Thoracic aorta (tissue), 2 donors: ENCODE data around the gene HMCN1. TPM values are rescaled to one million over a fixed set of nuclear protein-coding genes. Genes with fewer than 3 reads are reported as not detected.

Source experiments
- ATAC-seq: fragments of 150-250 bp; one replicate; pipeline ENCODE4 v1.8.0; 2017; ENCODE audit warnings: low read depth; ENCODE audit not compliant: insufficient number of reproducible peaks, low FRiP score
- DNase-seq: peaks from one replicate; pipeline ENCODE4 v3.0.0-alpha.2; 2020; ENCODE audit warnings: low spot score
- H3K27ac ChIP-seq, 2 donors: fragments of 200-600 bp; sonication (generic); 1 replicate in 1 of 2; 2 replicates in 1 of 2; pipeline ENCODE4 v1.5.1; 2016; ENCODE audit warnings: mild to moderate bottlenecking in 2 of 2, moderate library complexity in 2 of 2
- H3K27me3 ChIP-seq: fragments of 200-600 bp; sonication (generic); replicated peaks from 2 replicates; pipeline ENCODE4 v1.6.0; 2016; ENCODE audit warnings: mild to moderate bottlenecking; ENCODE audit not compliant: insufficient read depth
- H3K36me3 ChIP-seq: fragments of 200-600 bp; sonication (generic); one replicate; pipeline ENCODE4 v1.5.1; 2016
- H3K4me1 ChIP-seq, 2 donors: fragments of 200-600 bp; sonication (generic); 1 replicate in 1 of 2; 2 replicates in 1 of 2; pipeline versions ENCODE4 v1.5.1 to v1.6.0; 2016; ENCODE audit warnings: low read depth in 2 of 2, mild to moderate bottlenecking in 1 of 2; ENCODE audit not compliant: control insufficient read depth in 1 of 2
- H3K4me3 ChIP-seq: fragments of 200-600 bp; sonication (generic); 2 replicates; pipeline ENCODE4 v1.5.1; 2016; ENCODE audit warnings: mild to moderate bottlenecking
- H3K9me3 ChIP-seq: fragments of 200-600 bp; sonication (generic); 2 replicates; pipeline ENCODE4 v1.5.1; 2016
- total RNA-seq, 2 donors: library from RNA; depleted of rRNA; stranded (reverse); fragments of >200 nt; gene quantifications; one replicate each; pipeline versions ENCODE4 v1.1.0 to v1.2.3, GENCODE V29; 2016
- TF ChIP-seq, protein P1 (sequence below): fragments of 200-600 bp; sonication (generic); IDR thresholded peaks from one replicate; pipeline ENCODE4 v1.5.1; 2019; ENCODE audit warnings: antibody characterized with exemption

The HMCN1 gene
- total RNA-seq, 2 donors from 2014 or later = 142 to 191 TPM

DNA sequence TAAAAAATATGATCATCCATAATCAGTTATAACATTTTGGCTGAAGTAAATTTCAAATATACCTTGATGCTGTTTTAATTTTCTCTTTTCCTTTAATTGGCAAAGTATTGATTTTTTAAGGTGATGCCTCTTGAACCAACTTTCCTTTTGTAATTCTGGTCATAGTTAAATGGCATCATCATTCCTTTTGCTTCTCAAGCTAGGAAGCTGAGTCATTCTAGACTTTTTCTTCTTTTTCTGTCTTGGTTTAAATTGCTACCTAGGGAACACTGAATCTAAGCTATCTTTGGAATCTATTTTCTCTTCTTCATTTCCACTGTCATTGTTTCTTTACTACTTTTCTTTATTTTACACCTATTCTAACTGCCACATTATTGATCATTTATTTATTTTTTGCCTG, 162.7 kb downstream of the HMCN1 start:
- ATAC-seq (no peak), DNase-seq (no peak)
- peak overlapping the region; percentile 2 to 48 for H3K27ac ChIP-seq
- no peaks in the 10 kb centered on the region for H3K36me3 ChIP-seq
- H3K4me1 ChIP-seq = peaks cover 13 to 33% of the 10 kb centered on the region in 2 donors
- TF ChIP-seq, protein P1, sequence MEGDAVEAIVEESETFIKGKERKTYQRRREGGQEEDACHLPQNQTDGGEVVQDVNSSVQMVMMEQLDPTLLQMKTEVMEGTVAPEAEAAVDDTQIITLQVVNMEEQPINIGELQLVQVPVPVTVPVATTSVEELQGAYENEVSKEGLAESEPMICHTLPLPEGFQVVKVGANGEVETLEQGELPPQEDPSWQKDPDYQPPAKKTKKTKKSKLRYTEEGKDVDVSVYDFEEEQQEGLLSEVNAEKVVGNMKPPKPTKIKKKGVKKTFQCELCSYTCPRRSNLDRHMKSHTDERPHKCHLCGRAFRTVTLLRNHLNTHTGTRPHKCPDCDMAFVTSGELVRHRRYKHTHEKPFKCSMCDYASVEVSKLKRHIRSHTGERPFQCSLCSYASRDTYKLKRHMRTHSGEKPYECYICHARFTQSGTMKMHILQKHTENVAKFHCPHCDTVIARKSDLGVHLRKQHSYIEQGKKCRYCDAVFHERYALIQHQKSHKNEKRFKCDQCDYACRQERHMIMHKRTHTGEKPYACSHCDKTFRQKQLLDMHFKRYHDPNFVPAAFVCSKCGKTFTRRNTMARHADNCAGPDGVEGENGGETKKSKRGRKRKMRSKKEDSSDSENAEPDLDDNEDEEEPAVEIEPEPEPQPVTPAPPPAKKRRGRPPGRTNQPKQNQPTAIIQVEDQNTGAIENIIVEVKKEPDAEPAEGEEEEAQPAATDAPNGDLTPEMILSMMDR = no peak
- H3K27me3 ChIP-seq = no peaks in the 10 kb centered on the region
- H3K4me3 ChIP-seq = no peak overlapping the region
- no peaks in the 10 kb centered on the region for H3K9me3 ChIP-seq

DNA sequence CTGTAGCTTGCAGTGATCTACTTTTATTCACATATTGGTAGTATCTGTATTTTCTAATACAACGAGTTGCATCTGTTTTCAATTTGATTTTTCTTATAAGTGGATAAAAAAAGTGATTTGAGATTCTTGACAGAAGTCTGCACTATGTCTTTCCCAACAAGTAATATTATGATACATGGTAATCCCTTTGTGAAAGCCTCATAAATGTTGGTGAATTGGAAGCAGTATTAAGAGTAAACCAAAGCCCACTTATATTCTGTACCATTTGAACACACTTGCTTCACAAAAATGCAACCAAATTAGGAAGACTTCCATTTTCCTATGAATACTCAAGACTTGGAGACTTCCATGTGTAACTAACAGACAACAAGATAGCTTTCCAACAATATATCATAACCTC, 172.0 kb downstream of the HMCN1 start:
- TF ChIP-seq, protein P1 = no peak
- H3K36me3 ChIP-seq = no peaks in the 10 kb centered on the region
- H3K27me3 ChIP-seq = no peaks in the 10 kb centered on the region
- H3K4me1 ChIP-seq = peaks cover 0 to 5% of the 10 kb centered on the region in 2 donors
- DNase-seq (no peak), ATAC-seq (no peak)
- H3K27ac ChIP-seq = no peak overlapping the region
- H3K4me3 ChIP-seq = no peak overlapping the region
- H3K9me3 ChIP-seq = no peaks in the 10 kb centered on the region

DNA sequence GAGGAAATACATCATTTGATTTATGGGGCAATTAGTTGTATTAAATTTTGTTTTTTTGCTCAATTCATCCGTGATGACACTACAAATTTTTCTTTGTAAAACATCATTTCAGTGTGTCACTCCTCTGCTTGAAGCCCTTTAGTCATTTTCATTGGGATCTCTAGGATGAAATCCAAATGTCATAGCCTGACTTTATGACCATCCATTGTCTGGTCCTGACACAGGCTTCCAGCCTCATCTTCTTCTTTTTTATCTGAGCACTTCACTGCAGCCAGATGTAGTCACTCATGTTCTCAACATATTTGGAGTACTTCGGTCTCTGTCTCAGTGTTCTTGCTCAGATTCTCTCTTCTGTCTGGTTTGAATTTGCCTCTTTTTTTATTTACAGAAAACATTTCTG, 173.1 kb downstream of the HMCN1 start:
- H3K27me3 ChIP-seq = no peaks in the 10 kb centered on the region
- no peak overlapping the region for H3K4me3 ChIP-seq
- H3K4me1 ChIP-seq = peaks cover 0 to 11% of the 10 kb centered on the region in 2 donors
- H3K9me3 ChIP-seq = no peaks in the 10 kb centered on the region
- ATAC-seq = no peak
- no peak for DNase-seq
- TF ChIP-seq, protein P1 = no peak
- no peaks in the 10 kb centered on the region for H3K36me3 ChIP-seq
- no peak overlapping the region for H3K27ac ChIP-seq

DNA sequence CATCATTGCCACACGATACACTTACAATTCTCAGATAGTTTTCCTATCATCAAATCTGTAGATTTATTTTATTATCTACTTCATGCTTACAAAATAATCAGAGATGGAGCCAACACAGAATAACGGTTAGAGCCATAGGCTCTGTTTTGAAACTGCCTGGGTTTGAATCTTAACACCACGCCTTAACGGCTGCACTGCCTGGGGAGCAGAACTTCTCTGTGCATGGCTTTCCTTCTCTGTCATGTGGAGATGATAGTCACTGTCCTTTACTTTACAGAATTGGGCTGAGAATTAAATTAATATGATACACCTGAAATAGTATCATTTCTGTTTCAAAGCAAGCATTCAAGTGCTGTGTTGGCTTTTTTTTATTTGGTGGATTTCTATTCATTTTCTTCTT, 177.8 kb downstream of the HMCN1 start:
- Histone ChIP-seq H3K36me3 (no peaks in the 10 kb centered on the region), H3K9me3 (no peaks in the 10 kb centered on the region), H3K27me3 (no peaks in the 10 kb centered on the region), H3K27ac (no peak overlapping the region), H3K4me3 (no peak overlapping the region), H3K4me1 (peaks cover 14 to 34% of the 10 kb centered on the region in 2 donors)
- TF ChIP-seq, protein P1 = no peak
- ATAC-seq (no peak), DNase-seq (no peak)

DNA sequence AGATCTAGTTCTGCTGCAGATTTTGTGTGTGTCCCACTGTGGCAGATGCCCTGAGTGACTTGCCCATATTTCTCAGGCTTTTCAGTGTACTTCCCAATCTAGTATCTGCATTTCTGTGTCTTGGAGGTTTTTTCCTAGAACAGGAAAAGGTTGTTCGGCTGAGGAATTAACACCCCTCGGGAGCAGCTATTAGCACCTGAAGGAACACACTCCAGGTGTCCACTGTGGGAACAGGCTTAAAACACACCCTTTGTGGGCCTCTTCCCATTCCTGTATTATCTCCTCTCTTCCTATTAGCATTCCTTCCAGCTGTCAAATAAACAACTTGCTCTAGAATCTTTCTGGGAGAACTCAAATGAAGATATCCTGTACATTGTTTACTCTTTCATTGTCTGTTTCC, 178.3 kb downstream of the HMCN1 start:
- Histone ChIP-seq H3K4me1 (peaks cover 14 to 34% of the 10 kb centered on the region in 2 donors), H3K27me3 (no peaks in the 10 kb centered on the region), H3K9me3 (no peaks in the 10 kb centered on the region), H3K36me3 (no peaks in the 10 kb centered on the region), H3K4me3 (no peak overlapping the region), H3K27ac (peak overlapping the region in 1 of 2 donors; percentile 30)
- no peak for DNase-seq
- TF ChIP-seq, protein P1 = no peak
- ATAC-seq = no peak
